SH-SY5Y (cell line): ENCODE data around the gene MCTP2.

Experiments
- GATA2 ChIP-seq: IDR thresholded peaks from 2 replicates; pipeline ENCODE4 v1.6.1; 2011; ENCODE audit warnings: mild to moderate bottlenecking, low read depth, low read length
- GATA3 ChIP-seq: IDR thresholded peaks from 2 replicates; pipeline ENCODE4 v1.6.1; 2011; ENCODE audit warnings: low read depth, mild to moderate bottlenecking, low read length, moderate library complexity

The MCTP2 gene

GRCh38 chr15:94324835-94325767 lies 93.7 kb downstream of the MCTP2 start:
- TF ChIP-seq GATA2 (no peak), GATA3 (no peak)

DNA sequence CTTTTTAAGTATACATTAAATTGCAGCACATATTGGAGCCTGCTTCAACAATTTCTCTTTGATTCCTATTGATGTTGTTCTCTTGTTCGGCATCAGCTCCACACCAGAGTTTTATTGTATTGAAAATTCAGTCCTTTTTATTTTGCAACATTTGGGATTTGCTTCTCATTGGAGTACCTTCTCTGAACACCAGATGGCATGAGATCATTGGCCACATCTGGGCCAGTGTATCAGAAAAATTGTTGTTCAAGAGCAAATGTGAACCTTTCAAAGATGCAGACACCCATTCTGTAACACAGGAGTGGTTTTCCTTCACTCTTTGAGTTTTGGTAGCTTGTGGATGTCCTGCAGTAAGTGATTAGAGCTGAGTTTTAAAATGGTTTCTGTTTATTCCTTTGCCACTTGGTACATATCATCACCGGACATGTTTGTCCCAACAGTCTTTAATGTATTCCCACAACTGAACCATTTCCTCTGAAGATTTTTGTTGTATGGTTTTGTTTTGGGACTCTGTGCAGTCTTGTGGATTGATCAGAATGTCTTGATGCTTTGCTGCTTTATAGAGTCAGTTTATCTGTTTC lies 96.1 kb downstream of the MCTP2 start:
- TF ChIP-seq GATA3 (no peak), GATA2 (no peak)

DNA sequence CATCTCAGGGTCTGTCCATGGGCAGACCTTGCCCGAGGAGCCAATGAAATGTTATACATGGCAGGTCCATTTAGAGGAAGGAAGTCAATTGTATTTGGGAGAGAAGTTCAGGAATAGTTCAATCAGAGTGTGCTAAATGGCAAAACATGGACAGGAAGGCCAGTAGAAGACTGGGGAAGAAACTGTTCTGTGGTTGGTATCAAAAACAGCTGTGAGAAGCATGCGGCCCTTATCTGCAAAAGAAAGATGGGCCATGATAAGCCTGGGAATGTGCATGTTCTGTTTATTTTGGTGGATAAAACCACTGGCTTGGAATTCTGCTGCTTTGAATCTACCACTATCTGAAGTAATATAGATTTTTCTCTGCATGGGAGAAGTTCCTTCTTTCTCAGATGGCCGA lies 100.4 kb downstream of the MCTP2 start:
- TF ChIP-seq GATA3: no peak
- TF ChIP-seq GATA2: peak; percentile 28; the same call in 1 of the 2 replicates

- no peak for TF ChIP-seq GATA3
Observed at GRCh38 chr15:94335616-94336015, 104.3 kb downstream of the MCTP2 start.

DNA sequence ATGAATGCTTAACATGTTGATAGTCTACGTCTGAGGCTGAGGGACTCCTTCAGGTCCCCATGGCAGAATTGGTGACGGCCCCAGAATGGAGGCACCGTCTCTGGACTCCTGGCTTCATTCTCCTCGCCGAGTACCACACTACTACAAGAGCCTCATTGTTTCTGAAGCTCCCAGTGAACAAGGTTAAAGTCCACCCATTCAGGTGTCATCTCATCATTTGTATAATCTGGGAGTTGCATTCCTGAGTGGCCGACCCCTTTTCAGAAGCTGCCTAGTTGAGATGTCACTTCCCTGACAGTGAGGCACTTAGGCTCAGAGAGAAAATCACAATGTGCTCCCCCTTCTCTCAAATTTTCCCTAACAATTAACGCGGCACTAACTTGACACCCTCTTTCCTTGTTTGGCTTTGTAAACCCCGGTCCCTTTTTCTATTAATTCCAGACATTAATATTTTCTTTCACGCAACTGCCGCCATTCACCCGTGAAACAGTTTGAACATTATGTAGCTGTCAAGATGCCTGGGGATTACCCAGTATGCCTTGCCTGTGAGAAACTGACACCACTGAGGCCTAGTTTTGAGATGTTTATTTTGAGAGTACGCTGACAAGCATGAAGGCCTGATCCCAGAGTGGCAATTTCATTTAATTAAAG lies 105.6 kb downstream of the MCTP2 start:
- TF ChIP-seq GATA3 (no peak), GATA2 (no peak)

- TF ChIP-seq GATA2 (no peak), GATA3 (no peak)
Observed at GRCh38 chr15:94338243-94338846, 107.0 kb downstream of the MCTP2 start.

- TF ChIP-seq GATA2 (no peak), GATA3 (no peak)
Observed at GRCh38 chr15:94346282-94346681, 114.9 kb downstream of the MCTP2 start.

DNA sequence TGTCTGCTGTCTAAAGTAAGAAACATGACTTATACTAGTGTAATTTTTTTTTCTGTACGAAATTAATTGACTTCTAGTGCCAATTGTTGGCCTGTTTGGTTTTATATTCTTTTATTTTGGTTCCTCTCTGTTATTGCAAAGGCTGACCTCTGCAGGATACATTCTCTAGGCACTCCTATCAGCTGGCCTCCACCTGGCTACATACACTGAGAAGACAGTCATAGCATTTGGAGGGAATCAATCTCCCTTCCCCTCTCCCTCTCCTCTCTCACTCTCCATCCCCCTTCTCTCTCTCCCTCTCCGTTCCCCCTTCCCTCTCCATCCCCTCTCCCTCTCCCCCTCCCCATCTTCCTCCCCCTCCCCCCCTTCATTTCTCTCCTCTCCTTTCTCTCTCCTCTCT lies 116.7 kb downstream of the MCTP2 start:
- TF ChIP-seq GATA2 (no peak), GATA3 (no peak)

DNA sequence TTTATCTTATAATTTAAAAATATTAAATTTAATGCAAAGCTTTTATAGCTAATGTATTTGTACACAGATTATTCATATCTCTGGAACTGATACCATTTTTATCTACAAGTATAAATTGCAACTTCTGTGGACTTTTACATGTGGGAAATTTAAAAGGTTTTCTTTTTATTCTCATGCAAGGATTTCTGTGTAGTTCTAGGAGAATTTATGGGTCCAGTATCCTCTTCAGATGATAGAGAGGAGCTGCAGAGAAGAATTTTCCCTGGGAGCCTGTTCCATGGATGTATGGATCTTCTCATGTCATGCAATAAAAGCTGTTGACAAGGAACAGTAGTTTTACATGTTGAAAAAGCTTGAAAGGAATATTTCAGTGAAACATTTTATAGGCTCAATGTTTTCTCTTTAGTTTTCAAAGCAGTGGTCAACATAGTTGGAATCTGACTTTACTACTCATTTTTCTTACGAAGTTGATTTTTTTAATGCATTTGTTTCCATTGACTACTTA lies 119.7 kb downstream of the MCTP2 start:
- no peak for TF ChIP-seq GATA3
- TF ChIP-seq GATA2: no peak

DNA sequence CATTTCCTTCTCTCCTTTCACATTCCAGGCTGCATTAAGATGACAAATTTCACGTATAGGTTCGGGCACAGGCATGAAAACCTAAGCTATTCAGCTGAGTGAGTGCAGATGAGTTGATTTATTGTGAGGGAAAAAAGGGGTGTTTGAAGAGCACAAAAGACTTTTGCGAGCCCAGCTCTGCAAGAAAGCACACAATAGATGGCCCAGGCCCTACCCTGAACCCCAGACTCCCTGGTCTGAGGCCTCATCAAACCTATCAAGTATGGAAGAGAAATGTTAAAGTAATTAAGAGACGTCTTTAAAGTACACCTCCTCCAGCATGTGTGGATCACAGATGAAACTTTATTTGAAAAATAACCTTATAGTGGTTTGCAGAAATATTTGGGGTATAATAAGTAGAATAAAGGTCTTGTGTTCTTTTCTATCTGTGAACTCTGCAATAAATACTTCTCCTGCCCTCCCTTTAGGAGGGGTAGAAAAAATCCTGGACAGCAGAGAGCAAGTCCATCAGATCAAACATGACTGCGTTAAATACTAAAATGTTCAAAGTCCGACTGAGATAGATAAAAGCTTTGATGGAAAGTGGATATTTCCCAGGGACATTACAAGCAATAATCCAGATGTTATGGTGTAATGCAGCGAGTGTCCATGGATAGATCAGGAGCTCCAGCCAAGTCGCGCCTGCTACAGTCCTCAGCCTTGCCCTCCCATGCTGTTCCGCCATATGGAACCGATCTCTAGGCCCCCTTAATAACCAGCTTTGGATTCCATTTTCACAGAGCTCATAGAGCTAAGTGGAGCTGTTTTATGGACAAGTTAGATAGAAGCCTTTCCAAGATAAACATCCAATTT lies 121.5 kb downstream of the MCTP2 start:
- TF ChIP-seq GATA2 (no peak), GATA3 (no peak)

DNA sequence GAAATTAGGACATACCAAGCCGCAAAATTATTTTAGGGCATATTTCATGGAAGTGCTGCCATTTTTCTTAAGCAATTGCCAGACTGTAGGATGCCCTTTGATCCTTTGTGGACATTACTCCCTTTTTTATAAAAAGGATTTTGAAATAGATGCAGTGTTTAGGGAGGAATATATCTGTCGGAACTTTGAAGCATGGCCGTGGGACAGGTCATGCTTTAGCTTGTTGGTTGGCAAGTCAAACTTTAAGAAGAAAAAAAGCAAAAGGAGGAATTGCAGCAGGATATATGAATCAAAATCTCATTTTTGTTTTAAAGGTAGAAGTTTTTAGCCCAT lies 122.1 kb downstream of the MCTP2 start:
- TF ChIP-seq GATA3 (no peak), GATA2 (no peak)

DNA sequence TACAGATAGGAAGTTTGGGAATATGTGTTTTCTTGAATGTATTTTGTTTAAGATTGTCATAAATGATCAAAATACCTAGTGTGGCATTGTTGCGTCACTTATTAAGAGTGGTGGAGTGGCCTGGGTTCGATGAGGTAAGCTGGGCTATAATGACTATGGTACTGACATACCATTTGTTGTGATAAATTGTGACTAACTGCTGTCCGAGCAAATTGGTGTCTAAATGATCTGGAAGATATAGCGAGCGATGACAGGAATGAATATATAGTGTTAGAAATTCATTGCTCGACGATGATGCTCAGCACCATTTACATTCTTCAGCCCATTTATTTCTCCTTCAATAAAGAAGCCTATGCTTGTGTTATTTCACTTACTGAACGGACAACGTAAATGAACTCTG lies 123.3 kb downstream of the MCTP2 start:
- TF ChIP-seq GATA2: no peak
- no peak for TF ChIP-seq GATA3

- TF ChIP-seq GATA3: no peak
- TF ChIP-seq GATA2: no peak
Observed at GRCh38 chr15:94359716-94360115, 128.4 kb downstream of the MCTP2 start.

DNA sequence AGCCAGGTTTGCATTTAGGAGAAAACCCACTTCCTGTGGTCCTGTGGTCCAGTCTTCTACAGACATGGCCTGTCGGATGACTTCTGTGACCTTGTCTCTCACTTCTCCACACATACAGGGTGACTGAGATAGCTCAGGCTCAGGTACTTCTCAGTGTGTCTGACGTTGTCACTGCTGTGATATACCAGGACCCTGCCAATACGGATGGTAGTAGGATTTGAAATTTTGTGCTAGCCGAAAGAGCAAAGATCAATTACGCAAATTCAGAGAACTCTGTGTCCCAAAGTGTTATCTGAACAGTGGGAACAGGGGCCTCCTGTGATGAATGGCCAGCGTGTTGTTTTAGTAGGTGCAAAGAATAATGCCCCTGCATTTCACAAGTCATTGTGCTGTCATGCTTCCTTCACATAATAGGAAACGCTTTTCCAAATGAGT lies 128.9 kb downstream of the MCTP2 start:
- TF ChIP-seq GATA2 (no peak), GATA3 (no peak)
